ENCODE data around the gene HCK. TPM values are rescaled to one million over a fixed set of nuclear protein-coding genes. Genes with fewer than 3 reads are reported as not detected.

Gene HCK
- total RNA-seq, 4 donors from 2014 or later, result 3.0 to 16.9 (median 6.7) TPM

DNA sequence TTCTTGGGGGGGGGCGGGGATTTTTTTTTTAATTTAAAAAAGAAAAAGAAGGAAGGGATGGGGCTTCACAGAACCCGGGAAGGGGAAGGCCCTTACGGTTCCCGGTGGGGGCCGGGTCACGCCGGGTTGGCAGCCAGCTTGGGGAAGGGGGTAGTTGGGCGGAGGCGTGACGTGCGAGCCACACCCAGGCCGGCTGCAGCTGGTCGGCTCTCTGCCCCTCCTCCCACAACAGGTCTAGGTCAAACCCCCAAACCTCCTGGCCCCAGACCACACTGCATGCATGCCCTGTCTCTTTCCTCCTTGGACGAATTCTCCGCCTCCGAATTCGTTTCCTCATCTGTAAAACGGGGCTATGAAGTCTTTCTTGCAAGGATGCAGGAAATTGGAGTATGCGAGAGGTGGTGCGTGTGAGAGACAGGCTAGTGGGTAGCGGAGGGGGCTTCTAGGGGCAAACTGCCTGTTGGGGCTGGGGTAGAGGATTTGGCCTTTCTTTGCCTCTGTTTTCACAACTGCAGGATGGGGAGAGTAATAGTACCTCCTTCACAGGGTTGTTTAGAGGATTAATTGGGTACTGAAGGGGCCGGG, 828 bp downstream of the HCK start:
- TF ChIP-seq, protein P1, sequence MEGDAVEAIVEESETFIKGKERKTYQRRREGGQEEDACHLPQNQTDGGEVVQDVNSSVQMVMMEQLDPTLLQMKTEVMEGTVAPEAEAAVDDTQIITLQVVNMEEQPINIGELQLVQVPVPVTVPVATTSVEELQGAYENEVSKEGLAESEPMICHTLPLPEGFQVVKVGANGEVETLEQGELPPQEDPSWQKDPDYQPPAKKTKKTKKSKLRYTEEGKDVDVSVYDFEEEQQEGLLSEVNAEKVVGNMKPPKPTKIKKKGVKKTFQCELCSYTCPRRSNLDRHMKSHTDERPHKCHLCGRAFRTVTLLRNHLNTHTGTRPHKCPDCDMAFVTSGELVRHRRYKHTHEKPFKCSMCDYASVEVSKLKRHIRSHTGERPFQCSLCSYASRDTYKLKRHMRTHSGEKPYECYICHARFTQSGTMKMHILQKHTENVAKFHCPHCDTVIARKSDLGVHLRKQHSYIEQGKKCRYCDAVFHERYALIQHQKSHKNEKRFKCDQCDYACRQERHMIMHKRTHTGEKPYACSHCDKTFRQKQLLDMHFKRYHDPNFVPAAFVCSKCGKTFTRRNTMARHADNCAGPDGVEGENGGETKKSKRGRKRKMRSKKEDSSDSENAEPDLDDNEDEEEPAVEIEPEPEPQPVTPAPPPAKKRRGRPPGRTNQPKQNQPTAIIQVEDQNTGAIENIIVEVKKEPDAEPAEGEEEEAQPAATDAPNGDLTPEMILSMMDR (IDR thresholded peaks at IDR 0.05), result no peak
- TF ChIP-seq POLR2A (IDR thresholded peaks at IDR 0.05), result no peak
- intact Hi-C loops (cut with DNase I), result no loop called here
- 9 to 20% methylated on average over 17 to 19 of the region's 22 CpGs for WGBS, 2 donors
- Histone ChIP-seq H3K9me3 (no peaks in the 10 kb centered on the region), H3K4me1 (peaks cover 7 to 17% (median 11%) of the 10 kb centered on the region in 3 donors), H3K27ac (peak overlapping the region; percentile 16 to 71 (median 26)), H3K36me3 (no peaks in the 10 kb centered on the region), H3K27me3 (peaks cover 0 to 86% (median 8%) of the 10 kb centered on the region in 4 donors), H3K4me3 (peak overlapping the region; percentile 21 to 63 (median 41))
- no peak for DNase-seq

DNA sequence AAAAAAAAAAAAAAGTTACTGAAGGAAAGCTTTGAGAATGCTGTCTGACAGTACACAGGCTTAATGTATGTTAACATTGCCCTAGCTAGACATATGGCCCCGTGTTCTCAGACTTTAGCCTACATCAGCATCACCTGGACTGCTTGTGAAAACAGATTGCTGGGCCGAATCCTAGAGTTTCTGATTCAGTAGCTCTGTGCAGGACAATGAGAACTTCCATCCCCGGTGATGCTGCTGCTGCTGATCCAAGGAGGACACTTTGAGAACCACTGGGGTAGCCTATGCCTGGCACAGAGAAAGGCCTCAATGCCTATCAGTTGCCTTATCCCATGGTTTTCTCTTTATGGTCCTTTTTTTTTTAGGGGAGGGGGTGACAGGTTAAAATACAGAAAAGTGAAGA, 1.6 kb downstream of the HCK start:
- Histone ChIP-seq H3K9me3 (no peaks in the 10 kb centered on the region), H3K4me3 (no peak overlapping the region), H3K27me3 (peaks cover 0 to 92% (median 8%) of the 10 kb centered on the region in 4 donors), H3K27ac (no peak overlapping the region), H3K4me1 (peaks cover 7 to 17% (median 11%) of the 10 kb centered on the region in 3 donors), H3K36me3 (no peaks in the 10 kb centered on the region)
- DNase-seq, result no peak
- TF ChIP-seq, protein P1 (IDR thresholded peaks at IDR 0.05), result no peak
- no peak for TF ChIP-seq POLR2A (IDR thresholded peaks at IDR 0.05)
- intact Hi-C loops (cut with DNase I), result no loop called here
- 76 to 80% methylated on average over 3 of the region's 3 CpGs for WGBS, 2 donors

DNA sequence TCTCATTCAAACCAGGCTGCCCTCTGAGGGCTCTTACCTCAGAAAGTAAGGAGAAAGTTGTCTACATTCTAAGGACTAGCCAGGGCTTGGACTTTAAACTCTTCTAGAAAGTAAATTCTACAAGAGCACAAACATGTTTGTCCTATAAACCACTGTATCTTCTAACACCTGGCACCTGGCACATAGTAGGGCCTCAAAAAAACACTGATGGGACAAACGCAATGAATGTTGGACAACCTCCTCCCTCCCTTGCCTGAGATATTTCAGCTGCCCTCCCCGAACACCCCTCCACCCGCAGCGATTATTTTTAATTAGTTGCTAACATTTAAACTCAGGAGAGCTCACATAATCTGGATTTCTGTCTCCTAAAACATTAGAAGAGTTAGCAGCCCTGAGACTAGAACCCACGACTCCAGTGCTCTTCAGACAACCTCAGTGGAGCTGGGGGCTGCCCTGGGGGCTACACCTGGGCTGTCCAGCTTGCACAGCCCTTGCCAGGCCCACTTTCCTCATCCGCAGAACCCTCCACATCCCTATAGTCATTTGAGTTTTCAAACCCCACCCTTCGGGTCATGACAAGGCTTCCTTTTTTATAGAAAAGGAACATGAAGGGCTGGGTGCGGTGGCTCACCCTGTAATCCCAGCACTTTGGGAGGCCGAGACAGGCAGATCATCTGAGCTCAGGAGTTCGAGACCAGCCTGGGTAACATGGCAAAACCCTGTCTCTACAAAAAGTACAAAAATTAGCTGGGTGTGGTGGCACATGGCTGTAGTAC, 4.9 kb downstream of the HCK start:
- no peak overlapping the region for H3K4me3 ChIP-seq
- H3K27ac ChIP-seq, result no peak overlapping the region
- no peak for DNase-seq
- no peaks in the 10 kb centered on the region for H3K36me3 ChIP-seq
- TF ChIP-seq POLR2A (IDR thresholded peaks at IDR 0.05), result no peak
- TF ChIP-seq, protein P1 (IDR thresholded peaks at IDR 0.05), result no peak
- H3K9me3 ChIP-seq, result no peaks in the 10 kb centered on the region
- peaks cover 7 to 13% (median 10%) of the 10 kb centered on the region in 3 donors for H3K4me1 ChIP-seq
- peaks cover 0 to 92% (median 5%) of the 10 kb centered on the region in 4 donors for H3K27me3 ChIP-seq
- WGBS, 2 donors, result 72 to 73% methylated on average over 8 to 10 of the region's 10 CpGs
- intact Hi-C loops (cut with DNase I), result no loop called here

DNA sequence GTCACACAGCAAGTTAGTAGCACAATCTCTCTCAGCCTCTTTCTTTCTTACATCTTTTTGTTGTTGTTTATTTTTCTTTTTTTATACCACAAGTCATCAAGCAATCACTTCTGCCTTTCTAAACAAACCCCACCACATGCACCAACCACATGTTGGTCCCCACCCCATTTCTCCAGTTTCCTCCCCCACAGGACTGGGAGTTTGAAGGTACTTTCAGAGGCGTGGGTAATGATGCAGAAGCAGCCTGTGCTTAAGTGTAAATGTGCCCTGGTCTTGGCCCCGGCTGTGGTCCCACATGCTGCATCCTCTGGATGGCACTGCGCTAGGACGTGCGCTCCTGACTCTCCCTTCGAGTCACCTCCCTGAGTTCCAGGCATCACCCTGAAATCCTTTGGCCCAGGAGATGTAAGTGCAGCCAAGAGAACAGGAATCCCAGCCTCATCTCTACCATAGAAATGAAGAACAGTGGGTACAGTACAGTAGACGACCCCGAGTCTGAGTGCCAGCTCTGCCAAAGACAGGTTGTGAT, 5.7 kb downstream of the HCK start:
- Histone ChIP-seq H3K4me3 (no peak overlapping the region), H3K9me3 (no peaks in the 10 kb centered on the region), H3K4me1 (peaks cover 0 to 5% (median 2%) of the 10 kb centered on the region in 3 donors), H3K27ac (no peak overlapping the region), H3K36me3 (no peaks in the 10 kb centered on the region), H3K27me3 (peaks cover 0 to 92% (median 2%) of the 10 kb centered on the region in 4 donors)
- intact Hi-C loops (cut with DNase I), result no loop called here
- TF ChIP-seq, protein P1 (IDR thresholded peaks at IDR 0.05), result no peak
- no peak for TF ChIP-seq POLR2A (IDR thresholded peaks at IDR 0.05)
- 69 to 74% methylated on average over 5 to 8 of the region's 8 CpGs for WGBS, 2 donors
- DNase-seq, result no peak

DNA sequence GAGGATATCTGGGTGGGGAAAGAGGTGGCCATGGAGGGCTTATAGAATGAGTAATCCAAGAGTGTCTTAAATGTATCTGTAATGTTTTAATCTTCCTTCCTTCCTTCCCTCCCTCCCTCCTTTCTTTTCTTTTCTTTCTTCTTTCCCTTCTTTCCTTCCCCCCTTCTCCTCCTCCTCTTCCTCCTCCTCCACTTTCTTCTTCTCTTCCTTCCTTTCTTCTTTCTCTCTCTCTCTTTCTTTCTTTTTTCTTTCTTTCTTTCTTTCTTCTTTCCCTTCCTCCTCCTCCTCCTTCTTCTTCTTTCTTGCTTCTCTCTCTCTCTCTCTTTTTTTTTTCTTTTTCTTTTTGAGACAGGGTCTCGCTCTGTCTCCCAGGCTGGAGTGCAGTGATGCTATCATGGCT, 7.1 kb downstream of the HCK start:
- Histone ChIP-seq H3K27me3 (peaks cover 0 to 80% (median 0%) of the 10 kb centered on the region in 4 donors), H3K4me1 (no peaks in the 10 kb centered on the region), H3K27ac (no peak overlapping the region), H3K9me3 (no peaks in the 10 kb centered on the region), H3K36me3 (no peaks in the 10 kb centered on the region), H3K4me3 (no peak overlapping the region)
- DNase-seq, result no peak
- WGBS, 2 donors, result 80 to 88% methylated on average over 1 of the region's 1 CpG
- intact Hi-C loops (cut with DNase I), result no loop called here
- TF ChIP-seq, protein P1 (IDR thresholded peaks at IDR 0.05), result no peak
- TF ChIP-seq POLR2A (IDR thresholded peaks at IDR 0.05), result no peak

Measured in esophagus squamous epithelium (tissue), 5 donors.